ENCODE measurements around the gene POLRMT. TPM values are rescaled to one million over a fixed set of nuclear protein-coding genes. Genes with fewer than 3 reads are reported as not detected.

The POLRMT gene
- total and polyA plus RNA-seq, 8 donors = 18.5 to 196 (median 80.9) TPM

DNA sequence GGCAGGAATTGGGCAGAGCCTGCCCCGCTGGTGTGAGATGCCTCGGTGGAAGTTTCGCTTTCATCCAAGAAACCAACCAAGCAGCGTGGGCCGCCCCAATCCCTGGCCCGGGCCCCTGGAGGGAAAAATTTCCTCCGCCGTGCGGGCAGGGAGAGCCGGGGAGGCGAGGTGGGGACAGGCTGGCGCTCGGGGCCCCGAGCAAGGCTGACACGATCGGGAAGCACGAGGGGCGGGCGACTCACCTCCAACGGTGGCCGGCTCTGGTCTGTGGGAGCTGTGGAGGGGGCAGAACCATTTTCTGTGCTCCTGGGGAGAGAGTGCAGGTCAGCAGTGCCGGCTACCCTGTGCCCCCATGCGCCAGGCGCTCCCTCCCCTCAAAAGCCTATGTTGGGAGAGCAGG is 18.7 kb upstream of the POLRMT start:
- peaks cover 67 to 97% (median 90%) of the 10 kb centered on the region in 4 donors for H3K36me3 ChIP-seq
- H3K27me3 ChIP-seq = no peaks in the 10 kb centered on the region
- no peaks in the 10 kb centered on the region for H3K9me3 ChIP-seq
- DNase-seq = no peak
- H3K4me3 ChIP-seq = no peak overlapping the region
- TF ChIP-seq EP300 (IDR thresholded peaks at IDR 0.05) (no peak), POLR2AphosphoS5 (IDR thresholded peaks at IDR 0.05) (no peak), POLR2A (IDR thresholded peaks at IDR 0.05) (no peak)
- TF ChIP-seq, protein P1, sequence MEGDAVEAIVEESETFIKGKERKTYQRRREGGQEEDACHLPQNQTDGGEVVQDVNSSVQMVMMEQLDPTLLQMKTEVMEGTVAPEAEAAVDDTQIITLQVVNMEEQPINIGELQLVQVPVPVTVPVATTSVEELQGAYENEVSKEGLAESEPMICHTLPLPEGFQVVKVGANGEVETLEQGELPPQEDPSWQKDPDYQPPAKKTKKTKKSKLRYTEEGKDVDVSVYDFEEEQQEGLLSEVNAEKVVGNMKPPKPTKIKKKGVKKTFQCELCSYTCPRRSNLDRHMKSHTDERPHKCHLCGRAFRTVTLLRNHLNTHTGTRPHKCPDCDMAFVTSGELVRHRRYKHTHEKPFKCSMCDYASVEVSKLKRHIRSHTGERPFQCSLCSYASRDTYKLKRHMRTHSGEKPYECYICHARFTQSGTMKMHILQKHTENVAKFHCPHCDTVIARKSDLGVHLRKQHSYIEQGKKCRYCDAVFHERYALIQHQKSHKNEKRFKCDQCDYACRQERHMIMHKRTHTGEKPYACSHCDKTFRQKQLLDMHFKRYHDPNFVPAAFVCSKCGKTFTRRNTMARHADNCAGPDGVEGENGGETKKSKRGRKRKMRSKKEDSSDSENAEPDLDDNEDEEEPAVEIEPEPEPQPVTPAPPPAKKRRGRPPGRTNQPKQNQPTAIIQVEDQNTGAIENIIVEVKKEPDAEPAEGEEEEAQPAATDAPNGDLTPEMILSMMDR (IDR thresholded peaks at IDR 0.05) = no peak
- intact Hi-C loops (cut with DNase I; ENCODE audit: low total_unique reads) = no loop called here
- no peak overlapping the region for H3K27ac ChIP-seq
- WGBS, 5 donors = 86 to 91% (median 90%) methylated on average over 14 to 24 of the region's 24 CpGs
- H3K4me1 ChIP-seq = peaks cover 0 to 29% (median 11%) of the 10 kb centered on the region in 4 donors

DNA sequence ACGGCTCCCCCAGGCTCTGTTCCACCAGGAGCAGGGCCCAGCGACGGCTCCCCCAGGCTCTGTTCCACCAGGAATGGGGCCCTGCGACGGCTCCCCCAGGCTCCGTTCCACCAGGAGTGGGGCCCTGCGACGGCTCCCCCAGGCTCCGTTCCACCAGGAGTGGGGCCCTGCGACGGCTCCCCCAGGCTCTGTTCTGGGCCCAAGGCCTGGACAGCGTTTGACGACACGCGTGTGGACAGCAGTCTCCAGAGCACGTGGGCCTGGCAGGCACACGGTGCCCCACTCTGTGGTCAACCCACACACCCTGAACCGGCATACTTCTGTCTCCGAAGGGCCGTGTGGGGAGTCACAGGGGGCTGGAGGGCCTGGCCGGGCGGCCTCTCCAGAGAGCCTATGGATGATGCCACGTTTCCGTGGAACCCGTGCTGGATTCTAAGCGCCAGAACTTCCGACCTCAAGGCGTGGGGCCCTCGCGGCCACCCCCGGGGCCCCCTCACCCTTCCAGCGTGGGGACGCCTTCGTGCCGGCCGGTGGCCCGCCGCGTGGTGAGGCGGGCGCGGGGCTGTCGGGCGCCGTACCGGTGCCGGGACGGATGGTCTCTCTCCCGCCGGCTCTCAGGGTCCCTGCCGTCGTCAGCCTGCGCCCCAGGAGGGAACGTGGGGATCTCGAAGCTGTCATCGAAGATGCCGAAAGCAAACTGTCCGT is 17.9 kb upstream of the POLRMT start:
- peaks cover 74 to 98% (median 94%) of the 10 kb centered on the region in 4 donors for H3K36me3 ChIP-seq
- H3K4me1 ChIP-seq = peaks cover 0 to 21% (median 6%) of the 10 kb centered on the region in 4 donors
- intact Hi-C loops (cut with DNase I; ENCODE audit: low total_unique reads) = no loop called here
- no peaks in the 10 kb centered on the region for H3K27me3 ChIP-seq
- DNase-seq = no peak
- no peaks in the 10 kb centered on the region for H3K9me3 ChIP-seq
- no peak overlapping the region for H3K27ac ChIP-seq
- no peak for TF ChIP-seq POLR2AphosphoS5 (IDR thresholded peaks at IDR 0.05)
- no peak for TF ChIP-seq EP300 (IDR thresholded peaks at IDR 0.05)
- TF ChIP-seq, protein P1 (IDR thresholded peaks at IDR 0.05) = no peak
- no peak for TF ChIP-seq POLR2A (IDR thresholded peaks at IDR 0.05)
- 94 to 96% (median 95%) methylated on average over 29 to 58 of the region's 58 CpGs for WGBS, 5 donors
- no peak overlapping the region for H3K4me3 ChIP-seq

GRCh38 chr19:650121-650520 is 16.8 kb upstream of the POLRMT start:
- no peak for DNase-seq
- TF ChIP-seq POLR2A (IDR thresholded peaks at IDR 0.05) (no peak), EP300 (IDR thresholded peaks at IDR 0.05) (no peak), POLR2AphosphoS5 (IDR thresholded peaks at IDR 0.05) (no peak)
- TF ChIP-seq, protein P1 (IDR thresholded peaks at IDR 0.05) = no peak
- 76 to 91% (median 85%) methylated on average over 10 to 11 of the region's 11 CpGs for WGBS, 5 donors

GRCh38 chr19:648904-649801 is 15.8 kb upstream of the POLRMT start:
- Histone ChIP-seq H3K9me3 (no peaks in the 10 kb centered on the region), H3K4me3 (no peak overlapping the region), H3K27me3 (no peaks in the 10 kb centered on the region), H3K27ac (no peak overlapping the region), H3K36me3 (peaks cover 75 to 100% (median 97%) of the 10 kb centered on the region in 4 donors), H3K4me1 (peaks cover 0 to 10% (median 0%) of the 10 kb centered on the region in 4 donors)
- no peak for DNase-seq
- TF ChIP-seq EP300 (IDR thresholded peaks at IDR 0.05) (no peak), POLR2AphosphoS5 (IDR thresholded peaks at IDR 0.05) (no peak), POLR2A (IDR thresholded peaks at IDR 0.05) (no peak)
- TF ChIP-seq, protein P1 (IDR thresholded peaks at IDR 0.05) = no peak
- intact Hi-C loops (cut with DNase I; ENCODE audit: low total_unique reads) = no loop called here
- 91 to 93% (median 92%) methylated on average over 45 to 53 of the region's 53 CpGs for WGBS, 5 donors

More at GRCh38 chr19:650121-650520, 16.8 kb upstream of the POLRMT start:
- intact Hi-C loops (cut with DNase I; ENCODE audit: low total_unique reads) = no loop called here
- Histone ChIP-seq H3K4me3 (no peak overlapping the region), H3K36me3 (peaks cover 76 to 99% (median 97%) of the 10 kb centered on the region in 4 donors), H3K9me3 (no peaks in the 10 kb centered on the region), H3K4me1 (peaks cover 0 to 11% (median under 1%) of the 10 kb centered on the region in 4 donors), H3K27me3 (no peaks in the 10 kb centered on the region), H3K27ac (no peak overlapping the region)

Measured in stomach (tissue), 9 donors.